Esophagus muscularis mucosa (tissue), 4 donors: Measurements from ENCODE around the gene NOS3. TPM values are rescaled to one million over a fixed set of nuclear protein-coding genes. Genes with fewer than 3 reads are reported as not detected.

Source experiments
- DNase-seq: peaks from one replicate; pipeline ENCODE4 v3.0.0-alpha.2; 2017; ENCODE audit errors: extremely low spot score
- H3K27ac ChIP-seq, 4 donors: fragments of 200-600 bp; sonication (generic); replicated peaks in 1 of 4; 1 replicate in 3 of 4; 2 replicates in 1 of 4; pipeline ENCODE4 v1.5.1; 2016 to 2019; ENCODE audit warnings: mild to moderate bottlenecking in 1 of 4
- H3K27me3 ChIP-seq, 4 donors: fragments of 200-600 bp; sonication (generic); one replicate each; pipeline versions ENCODE4 v1.5.1 to v1.6.0; 2016 to 2019
- H3K36me3 ChIP-seq, 4 donors: fragments of 200-600 bp; sonication (generic); one replicate each; pipeline ENCODE4 v1.5.1; 2016 to 2019
- H3K4me1 ChIP-seq, 4 donors: fragments of 200-600 bp; sonication (generic); one replicate each; pipeline ENCODE4 v1.5.1; 2016 to 2019
- H3K4me3 ChIP-seq, 4 donors: fragments of 200-600 bp; sonication (generic); 1 replicate in 2 of 4; 2 replicates in 2 of 4; pipeline ENCODE4 v1.5.1; 2016 to 2019; ENCODE audit warnings: mild to moderate bottlenecking in 4 of 4, moderate library complexity in 1 of 4
- H3K9me3 ChIP-seq, 4 donors: fragments of 200-600 bp; sonication (generic); 1 replicate in 3 of 4; 2 replicates in 1 of 4; pipeline ENCODE4 v1.5.1; 2016 to 2019
- EP300 ChIP-seq: sonication (generic); formaldehyde crosslinking; IDR thresholded peaks from one replicate; pipeline ENCODE4 v1.6.1; 2017; ENCODE audit warnings: antibody characterized with exemption
- POLR2A ChIP-seq: fragments of 450-650 bp; IDR thresholded peaks from one replicate; pipeline ENCODE4 v1.6.1; 2017; ENCODE audit warnings: antibody characterized with exemption, moderate library complexity, mild to moderate bottlenecking, low read depth
- POLR2AphosphoS5 ChIP-seq, 2 donors: sonication (generic); formaldehyde crosslinking; IDR thresholded peaks; one replicate each; pipeline ENCODE4 v1.6.1; 2017; ENCODE audit warnings: antibody characterized with exemption in 2 of 2
- WGBS: methylation state at CpG from one replicate; pipeline ENCODE4 v1.1.5; 2018; 5-methylcytosine and 5-hydroxymethylcytosine counted together
- intact Hi-C: fragments of 100-400 bp; cut with DNase I; formaldehyde crosslinking; loops from one replicate; pipeline ENCODE4 v1.15.1; 2023
- total RNA-seq, 4 donors: library from RNA; depleted of rRNA; stranded (reverse); fragments of >200 nt; gene quantifications; one replicate each; pipeline versions ENCODE4 v1.1.0 to v1.2.1, GENCODE V29; 2016
- TF ChIP-seq, protein P1 (sequence below), 3 experiments: fragments of 200-600 bp in 2 of 3; fragments of 450-650 bp in 1 of 3; sonication (generic) in 2 of 3; IDR thresholded peaks; one replicate each; pipeline ENCODE4 v1.5.1; 2017 to 2019; ENCODE audit warnings: antibody characterized with exemption in 3 of 3, mild to moderate bottlenecking in 2 of 3, moderate library complexity in 1 of 3

NOS3 gene
- total RNA-seq, 4 donors from 2014 or later = 3.7 to 20.2 (median 16.2) TPM

DNA sequence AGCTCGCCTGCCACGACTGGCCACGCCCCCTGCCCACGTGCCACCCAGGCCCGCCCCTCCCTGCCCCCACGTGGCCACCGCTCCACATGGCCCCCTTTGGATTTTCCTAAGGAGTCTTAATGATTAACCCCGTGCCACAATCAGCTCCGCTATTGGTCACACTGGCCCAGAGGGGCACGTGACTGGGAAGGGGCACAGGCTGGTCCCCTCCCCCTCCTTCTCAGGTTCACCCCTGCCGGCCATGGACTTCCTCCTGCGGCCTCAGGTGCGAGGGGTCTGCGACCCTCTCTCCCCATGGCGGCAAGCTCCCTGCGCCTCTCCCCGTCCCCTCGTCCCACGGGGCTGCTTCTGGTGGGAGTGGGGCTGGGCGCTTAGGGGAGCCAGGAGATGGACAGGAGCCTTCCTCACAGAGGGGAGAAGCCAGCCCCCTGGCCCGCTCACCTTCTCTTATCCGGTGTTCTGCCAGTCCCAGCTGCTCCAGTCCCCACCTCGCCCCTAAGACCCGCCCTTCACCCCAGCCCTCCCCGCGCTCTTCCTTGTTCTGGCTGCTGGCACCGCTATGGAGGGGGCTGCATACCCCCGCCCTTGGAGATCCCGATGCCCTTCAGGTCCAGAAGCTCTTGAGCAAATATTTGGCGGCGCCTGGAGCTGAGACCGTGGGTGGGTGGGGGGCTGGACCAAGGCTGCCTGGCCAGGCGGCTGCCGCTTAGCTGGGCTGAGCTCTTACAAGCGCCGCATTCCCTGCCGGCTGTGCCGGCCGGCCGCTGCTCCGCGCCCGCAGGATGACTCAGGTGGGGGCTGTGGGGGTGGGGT is 71.8 kb downstream of the NOS3 start:
- intact Hi-C loops = loop anchor here (5.0 kb wide), 2 partner anchors 35 to 50 kb away; partner anchors contain the start of gene ABCB8
- DNase-seq = no peak
- Histone ChIP-seq H3K4me1 (peaks cover 45 to 57% (median 56%) of the 10 kb centered on the region in 4 donors), H3K27ac (peak overlapping the region; percentile 92 to 95 (median 93)), H3K27me3 (no peaks in the 10 kb centered on the region), H3K36me3 (peaks cover 32 to 41% (median 38%) of the 10 kb centered on the region in 4 donors), H3K4me3 (peak overlapping the region; percentile 41 to 52 (median 44)), H3K9me3 (no peaks in the 10 kb centered on the region)
- TF ChIP-seq, protein P1, sequence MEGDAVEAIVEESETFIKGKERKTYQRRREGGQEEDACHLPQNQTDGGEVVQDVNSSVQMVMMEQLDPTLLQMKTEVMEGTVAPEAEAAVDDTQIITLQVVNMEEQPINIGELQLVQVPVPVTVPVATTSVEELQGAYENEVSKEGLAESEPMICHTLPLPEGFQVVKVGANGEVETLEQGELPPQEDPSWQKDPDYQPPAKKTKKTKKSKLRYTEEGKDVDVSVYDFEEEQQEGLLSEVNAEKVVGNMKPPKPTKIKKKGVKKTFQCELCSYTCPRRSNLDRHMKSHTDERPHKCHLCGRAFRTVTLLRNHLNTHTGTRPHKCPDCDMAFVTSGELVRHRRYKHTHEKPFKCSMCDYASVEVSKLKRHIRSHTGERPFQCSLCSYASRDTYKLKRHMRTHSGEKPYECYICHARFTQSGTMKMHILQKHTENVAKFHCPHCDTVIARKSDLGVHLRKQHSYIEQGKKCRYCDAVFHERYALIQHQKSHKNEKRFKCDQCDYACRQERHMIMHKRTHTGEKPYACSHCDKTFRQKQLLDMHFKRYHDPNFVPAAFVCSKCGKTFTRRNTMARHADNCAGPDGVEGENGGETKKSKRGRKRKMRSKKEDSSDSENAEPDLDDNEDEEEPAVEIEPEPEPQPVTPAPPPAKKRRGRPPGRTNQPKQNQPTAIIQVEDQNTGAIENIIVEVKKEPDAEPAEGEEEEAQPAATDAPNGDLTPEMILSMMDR (IDR thresholded peaks at IDR 0.05) = no peak
- TF ChIP-seq EP300 (no peak), POLR2A (no peak), POLR2AphosphoS5 (IDR thresholded peaks at IDR 0.05) (no peak)
- WGBS = 53% methylated on average over 30 of the region's 43 CpGs

DNA sequence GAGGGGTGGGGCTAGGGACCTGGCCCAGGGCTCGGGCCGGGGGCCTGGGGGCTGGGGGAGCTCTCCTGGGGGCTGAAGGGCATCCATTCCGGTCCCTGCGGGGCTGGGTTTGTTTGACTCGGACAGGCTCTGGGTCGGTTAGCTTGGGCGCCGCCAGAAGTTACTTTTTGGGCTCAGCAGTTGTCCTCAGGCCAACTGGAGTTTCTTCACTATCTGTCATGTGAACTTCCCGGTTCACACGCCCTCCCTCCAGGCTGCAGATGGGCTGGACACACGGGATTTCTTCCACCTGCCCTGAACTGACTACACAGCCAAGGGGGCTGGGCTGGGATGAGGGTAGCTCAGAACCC is 72.4 kb downstream of the NOS3 start:
- peaks cover 38 to 46% (median 44%) of the 10 kb centered on the region in 4 donors for H3K36me3 ChIP-seq
- no peaks in the 10 kb centered on the region for H3K27me3 ChIP-seq
- DNase-seq = no peak
- H3K9me3 ChIP-seq = no peaks in the 10 kb centered on the region
- peak overlapping the region; percentile 92 to 95 (median 93) for H3K27ac ChIP-seq
- peaks cover 45 to 56% (median 55%) of the 10 kb centered on the region in 4 donors for H3K4me1 ChIP-seq
- intact Hi-C loops = loop anchor here (5.0 kb wide), 2 partner anchors 36 to 49 kb away; partner anchors contain the start of gene ABCB8
- H3K4me3 ChIP-seq = peak overlapping the region; percentile 41 to 52 (median 44)
- WGBS = 17% methylated on average over 1 of the region's 11 CpGs
- TF ChIP-seq EP300 (no peak), POLR2A (no peak), POLR2AphosphoS5 (IDR thresholded peaks at IDR 0.05) (peak in 1 of 2 donors; percentile 65)
- TF ChIP-seq, protein P1 (IDR thresholded peaks at IDR 0.05) = no peak

Other genes starting within 250 kb of the NOS3 start
- gene TMEM176B, start 190.7 kb upstream of the NOS3 start, total RNA-seq = 10 to 100 TPM; 19.5 to 58.2 (median 54.1) TPM
- 10 to 100 TPM; 11.6 to 47.7 (median 35.5) TPM for gene TMEM176A, start 190.2 kb upstream of the NOS3 start, total RNA-seq
- gene AOC1, start 138.5 kb upstream of the NOS3 start, total RNA-seq = under 1 TPM in 3 of 4 donors, not detected in 1; 0.23 to 0.45 (median 0.33) TPM
- 10 to 100 TPM; 29.8 to 71.7 (median 42.5) TPM for gene KCNH2, start 12.7 kb upstream of the NOS3 start, total RNA-seq
- gene ATG9B, start 33.5 kb downstream of the NOS3 start, total RNA-seq = under 1 TPM in 1 of 4 donors, not detected in 3; 0.42 TPM
- gene ABCB8, start 37.4 kb downstream of the NOS3 start, total RNA-seq = 10 to 100 TPM; 13.1 to 25.3 (median 19.9) TPM
- 1 to 10 TPM; 1.3 to 2.9 (median 2.1) TPM for gene ASIC3, start 57.5 kb downstream of the NOS3 start, total RNA-seq
- gene CDK5, start 66.9 kb downstream of the NOS3 start, total RNA-seq = 10 to 100 TPM in 2 of 4 donors, 1 to 10 TPM in 2; 5.3 to 10.4 (median 9.7) TPM
- 100 to 1,000 TPM in 3 of 4 donors, 10 to 100 TPM in 1; 96.8 to 165 (median 122) TPM for gene SLC4A2, start 68.6 kb downstream of the NOS3 start, total RNA-seq
- gene FASTK, start 89.8 kb downstream of the NOS3 start, total RNA-seq = 10 to 100 TPM; 45.7 to 74.9 (median 60.4) TPM
- gene TMUB1, start 92.5 kb downstream of the NOS3 start, total RNA-seq = 10 to 100 TPM; 39.0 to 66.6 (median 51.4) TPM
- gene AGAP3, start 95.5 kb downstream of the NOS3 start, total RNA-seq = 10 to 100 TPM; 33.8 to 71.2 (median 60.0) TPM
- not detected for gene GBX1, start 176.7 kb downstream of the NOS3 start, total RNA-seq
- not detected for gene ASB10, start 196.2 kb downstream of the NOS3 start, total RNA-seq
- gene H2BK1, start 219.5 kb downstream of the NOS3 start, total RNA-seq = not detected
- 10 to 100 TPM; 33.8 to 53.2 (median 39.0) TPM for gene ABCF2, start 236.2 kb downstream of the NOS3 start, total RNA-seq
- 10 to 100 TPM; 23.7 to 39.4 (median 26.8) TPM for gene CHPF2, start 241.5 kb downstream of the NOS3 start, total RNA-seq